Muscle layer of colon (tissue), 2 donors: ENCODE data around the gene KLF13.

Source experiments
- H3K27ac ChIP-seq: one replicate; pipeline ENCODE4 v1.7.0; 2013; ENCODE audit warnings: low read depth, mild to moderate bottlenecking, low read length, moderate library complexity
- H3K27me3 ChIP-seq, 2 donors: one replicate each; pipeline ENCODE4 v1.7.0; 2013; ENCODE audit warnings: low read length in 2 of 2, mild to moderate bottlenecking in 2 of 2; ENCODE audit not compliant: insufficient read depth in 2 of 2, control insufficient read depth in 1 of 2
- H3K36me3 ChIP-seq: one replicate; pipeline ENCODE4 v1.7.0; 2013; ENCODE audit warnings: mild to moderate bottlenecking, low read length; ENCODE audit not compliant: insufficient read depth
- H3K4me1 ChIP-seq: one replicate; pipeline ENCODE4 v1.7.0; 2013; ENCODE audit warnings: mild to moderate bottlenecking, low read length; ENCODE audit not compliant: insufficient read depth
- H3K4me3 ChIP-seq, 2 donors: one replicate each; pipeline ENCODE4 v1.7.0; 2013; ENCODE audit warnings: low read length in 2 of 2, low read depth in 1 of 2, mild to moderate bottlenecking in 1 of 2, moderate library complexity in 1 of 2
- H3K9ac ChIP-seq: one replicate; pipeline ENCODE4 v1.7.0; 2013; ENCODE audit warnings: low read length
- H3K9me3 ChIP-seq: one replicate; pipeline ENCODE4 v1.7.0; 2013; ENCODE audit warnings: mild to moderate bottlenecking, low read length
- donor health status: abdominal sarcoma.
- donor health status: Adenocarcinoma of cecum.

Gene KLF13

GRCh38 chr15:31323627-31324026 lies 3.0 kb upstream of the KLF13 start:
- no peak overlapping the region for H3K27ac ChIP-seq
- H3K4me3 ChIP-seq: no peak overlapping the region
- no peaks in the 10 kb centered on the region for H3K27me3 ChIP-seq
- no peak overlapping the region for H3K9ac ChIP-seq
- H3K4me1 ChIP-seq: peaks cover 6% of the 10 kb centered on the region
- no peaks in the 10 kb centered on the region for H3K36me3 ChIP-seq
- no peaks in the 10 kb centered on the region for H3K9me3 ChIP-seq

- Histone ChIP-seq H3K4me3 (no peak overlapping the region), H3K9ac (no peak overlapping the region), H3K27me3 (no peaks in the 10 kb centered on the region), H3K4me1 (peaks cover 10% of the 10 kb centered on the region), H3K9me3 (no peaks in the 10 kb centered on the region), H3K27ac (no peak overlapping the region), H3K36me3 (no peaks in the 10 kb centered on the region)
These were observed 2.4 kb upstream of the KLF13 start for GRCh38 chr15:31324186-31324585.

- H3K4me1 ChIP-seq: peaks cover 10% of the 10 kb centered on the region
- H3K27ac ChIP-seq: peak overlapping the region; percentile 98
- no peaks in the 10 kb centered on the region for H3K9me3 ChIP-seq
These were observed 1.6 kb upstream of the KLF13 start for GRCh38 chr15:31324806-31325594.

GRCh38 chr15:31325595-31326155 lies 960 bp upstream of the KLF13 start:
- peaks cover 10% of the 10 kb centered on the region for H3K4me1 ChIP-seq
- no peaks in the 10 kb centered on the region for H3K27me3 ChIP-seq
- peak overlapping the region; percentile 49 for H3K9ac ChIP-seq
- peak overlapping the region; percentile 69 to 81 for H3K4me3 ChIP-seq
- H3K9me3 ChIP-seq: no peaks in the 10 kb centered on the region
- peak overlapping the region; percentile 98 for H3K27ac ChIP-seq
- no peaks in the 10 kb centered on the region for H3K36me3 ChIP-seq

More at GRCh38 chr15:31324806-31325594, 1.6 kb upstream of the KLF13 start:
- H3K4me3 ChIP-seq: peak overlapping the region; percentile 69 to 81
- no peaks in the 10 kb centered on the region for H3K27me3 ChIP-seq
- no peaks in the 10 kb centered on the region for H3K36me3 ChIP-seq
- peak overlapping the region; percentile 49 for H3K9ac ChIP-seq

- no peak overlapping the region for H3K9ac ChIP-seq
- H3K4me1 ChIP-seq: peaks cover 15% of the 10 kb centered on the region
These were observed 437 bp downstream of the KLF13 start for GRCh38 chr15:31326875-31327668.

GRCh38 chr15:31327669-31328427 lies 1.2 kb downstream of the KLF13 start:
- no peaks in the 10 kb centered on the region for H3K9me3 ChIP-seq
- peaks cover 17% of the 10 kb centered on the region for H3K4me1 ChIP-seq
- peak overlapping the region; percentile 29 for H3K9ac ChIP-seq
- H3K36me3 ChIP-seq: no peaks in the 10 kb centered on the region
- no peaks in the 10 kb centered on the region for H3K27me3 ChIP-seq
- H3K4me3 ChIP-seq: peak overlapping the region; percentile 53 to 81
- H3K27ac ChIP-seq: peak overlapping the region; percentile 67

More at GRCh38 chr15:31326875-31327668, 437 bp downstream of the KLF13 start:
- H3K27me3 ChIP-seq: no peaks in the 10 kb centered on the region
- H3K36me3 ChIP-seq: no peaks in the 10 kb centered on the region
- peak overlapping the region; percentile 50 to 81 for H3K4me3 ChIP-seq
- peak overlapping the region; percentile 91 for H3K27ac ChIP-seq
- no peaks in the 10 kb centered on the region for H3K9me3 ChIP-seq

- Histone ChIP-seq H3K9me3 (no peaks in the 10 kb centered on the region), H3K9ac (peak overlapping the region; percentile 29), H3K4me3 (peak overlapping the region; percentile 53 to 80), H3K27me3 (no peaks in the 10 kb centered on the region), H3K36me3 (no peaks in the 10 kb centered on the region), H3K4me1 (peaks cover 17% of the 10 kb centered on the region), H3K27ac (peak overlapping the region; percentile 67)
These were observed 1.9 kb downstream of the KLF13 start for GRCh38 chr15:31328428-31328968.

- Histone ChIP-seq H3K27ac (peak overlapping the region; percentile 67), H3K9me3 (no peaks in the 10 kb centered on the region), H3K36me3 (no peaks in the 10 kb centered on the region), H3K4me1 (peaks cover 17% of the 10 kb centered on the region), H3K4me3 (peak overlapping the region; percentile 53 to 80), H3K9ac (peak overlapping the region; percentile 29), H3K27me3 (no peaks in the 10 kb centered on the region)
These were observed 2.5 kb downstream of the KLF13 start for GRCh38 chr15:31328969-31329639.

- Histone ChIP-seq H3K36me3 (no peaks in the 10 kb centered on the region), H3K9me3 (no peaks in the 10 kb centered on the region), H3K9ac (no peak overlapping the region), H3K27me3 (no peaks in the 10 kb centered on the region), H3K4me1 (peaks cover 17% of the 10 kb centered on the region), H3K27ac (peak overlapping the region; percentile 43), H3K4me3 (no peak overlapping the region)
These were observed 3.0 kb downstream of the KLF13 start for GRCh38 chr15:31329640-31330010.

- Histone ChIP-seq H3K27ac (no peak overlapping the region), H3K4me1 (peaks cover 19% of the 10 kb centered on the region), H3K4me3 (no peak overlapping the region), H3K36me3 (no peaks in the 10 kb centered on the region), H3K9me3 (no peaks in the 10 kb centered on the region), H3K9ac (no peak overlapping the region), H3K27me3 (no peaks in the 10 kb centered on the region)
These were observed 3.6 kb downstream of the KLF13 start for GRCh38 chr15:31330111-31330785.
